ENCODE measurements around the gene ARIH2. TPM values are rescaled to one million over a fixed set of nuclear protein-coding genes. Genes with fewer than 3 reads are reported as not detected.

Gene ARIH2
- total and polyA plus RNA-seq, 2 experiments from 2014 or later = 78.1 to 116 TPM

DNA sequence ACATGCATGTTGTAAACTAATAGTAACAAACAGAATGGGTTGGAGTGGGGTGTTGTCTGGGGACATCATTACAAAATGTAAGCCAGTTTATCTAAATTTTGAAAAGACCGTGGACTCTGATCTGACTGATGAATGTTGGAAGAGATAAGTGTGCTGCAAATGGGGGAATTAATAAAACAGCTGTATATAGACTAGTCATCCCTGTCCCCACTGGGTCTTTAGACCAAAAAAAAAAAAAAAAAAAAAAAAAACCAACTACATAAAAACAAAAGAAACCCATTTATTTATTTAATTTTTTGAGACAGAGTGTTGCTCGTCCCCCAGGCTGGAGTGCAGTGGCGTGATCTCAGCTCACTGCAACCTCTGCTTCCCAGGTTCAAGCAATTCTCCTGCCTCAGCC is 20.0 kb downstream of the ARIH2 start:
- H3K4me3 ChIP-seq = no peak overlapping the region
- H3K27ac ChIP-seq = no peak overlapping the region
- peaks cover 2% of the 10 kb centered on the region for H3K36me3 ChIP-seq
- no peaks in the 10 kb centered on the region for H3K4me1 ChIP-seq (ENCODE audit: low read depth)
- TF ChIP-seq, protein P1, sequence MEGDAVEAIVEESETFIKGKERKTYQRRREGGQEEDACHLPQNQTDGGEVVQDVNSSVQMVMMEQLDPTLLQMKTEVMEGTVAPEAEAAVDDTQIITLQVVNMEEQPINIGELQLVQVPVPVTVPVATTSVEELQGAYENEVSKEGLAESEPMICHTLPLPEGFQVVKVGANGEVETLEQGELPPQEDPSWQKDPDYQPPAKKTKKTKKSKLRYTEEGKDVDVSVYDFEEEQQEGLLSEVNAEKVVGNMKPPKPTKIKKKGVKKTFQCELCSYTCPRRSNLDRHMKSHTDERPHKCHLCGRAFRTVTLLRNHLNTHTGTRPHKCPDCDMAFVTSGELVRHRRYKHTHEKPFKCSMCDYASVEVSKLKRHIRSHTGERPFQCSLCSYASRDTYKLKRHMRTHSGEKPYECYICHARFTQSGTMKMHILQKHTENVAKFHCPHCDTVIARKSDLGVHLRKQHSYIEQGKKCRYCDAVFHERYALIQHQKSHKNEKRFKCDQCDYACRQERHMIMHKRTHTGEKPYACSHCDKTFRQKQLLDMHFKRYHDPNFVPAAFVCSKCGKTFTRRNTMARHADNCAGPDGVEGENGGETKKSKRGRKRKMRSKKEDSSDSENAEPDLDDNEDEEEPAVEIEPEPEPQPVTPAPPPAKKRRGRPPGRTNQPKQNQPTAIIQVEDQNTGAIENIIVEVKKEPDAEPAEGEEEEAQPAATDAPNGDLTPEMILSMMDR (IDR thresholded peaks at IDR 0.05; ENCODE audit: low read depth, low read length) = no peak
- H3K27me3 ChIP-seq = no peaks in the 10 kb centered on the region
- H3K9me3 ChIP-seq (ENCODE audit: low read depth) = no peaks in the 10 kb centered on the region
- DNase-seq (ENCODE audit: low read depth in 1 of 2, low spot score in 1 of 2) = no peak

DNA sequence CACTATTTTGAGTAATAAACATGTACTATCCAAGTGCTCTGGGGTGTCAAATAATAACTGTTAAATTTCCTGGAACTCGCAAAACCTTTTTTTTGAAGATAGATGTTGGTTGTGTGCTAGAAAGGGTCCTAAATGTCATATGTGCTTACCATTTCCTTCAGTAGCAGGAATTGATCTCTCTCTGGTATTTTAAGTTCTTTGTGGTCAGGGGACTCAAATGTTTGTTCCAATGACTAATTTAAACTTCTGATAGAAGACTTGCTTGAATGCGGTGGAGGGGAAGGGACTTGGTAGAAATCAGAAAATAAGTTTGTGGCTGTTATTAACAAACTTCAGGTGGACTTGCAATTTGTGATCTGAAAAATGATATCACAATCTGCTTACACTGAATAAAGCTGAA is 26.8 kb downstream of the ARIH2 start:
- DNase-seq (ENCODE audit: low read depth in 1 of 2, low spot score in 1 of 2) = no peak
- H3K27me3 ChIP-seq = no peaks in the 10 kb centered on the region
- H3K9me3 ChIP-seq (ENCODE audit: low read depth) = no peaks in the 10 kb centered on the region
- no peak overlapping the region for H3K4me3 ChIP-seq
- peaks cover 22% of the 10 kb centered on the region for H3K4me1 ChIP-seq (ENCODE audit: low read depth)
- H3K27ac ChIP-seq = peak overlapping the region; percentile 83
- TF ChIP-seq, protein P1 (IDR thresholded peaks at IDR 0.05; ENCODE audit: low read depth, low read length) = no peak
- no peaks in the 10 kb centered on the region for H3K36me3 ChIP-seq

DNA sequence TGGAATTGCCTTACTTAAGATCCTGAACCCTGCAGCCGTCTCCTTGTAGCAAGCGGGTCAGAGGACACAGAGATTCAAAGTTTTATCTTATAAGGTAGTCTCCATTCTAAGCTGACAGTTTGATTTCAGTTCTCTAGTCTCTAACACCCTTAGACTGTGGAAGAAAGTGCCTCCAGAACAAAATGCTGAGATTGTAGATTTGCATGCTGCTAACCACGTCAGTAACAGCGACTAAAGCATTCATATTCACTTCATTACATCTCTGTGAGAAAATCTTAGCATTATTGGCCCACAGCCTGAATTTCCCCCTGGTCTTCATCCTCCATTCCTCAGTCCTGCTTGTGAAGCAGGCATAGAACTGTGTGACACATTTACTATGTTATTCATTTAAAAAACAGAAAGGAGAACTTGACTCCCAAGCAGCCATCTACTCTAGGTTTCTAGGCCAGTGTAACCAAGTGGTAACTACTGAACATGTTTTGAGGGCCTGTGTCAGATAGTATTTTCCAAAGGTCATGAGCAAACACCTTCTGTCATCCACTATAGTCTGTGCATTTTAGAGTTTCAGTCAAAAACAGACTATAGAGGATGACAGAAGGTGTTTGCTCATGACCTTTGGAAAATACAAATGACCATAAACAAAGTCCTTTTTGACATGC is 27.4 kb downstream of the ARIH2 start:
- TF ChIP-seq, protein P1 (IDR thresholded peaks at IDR 0.05; ENCODE audit: low read depth, low read length) = no peak
- Histone ChIP-seq H3K4me3 (no peak overlapping the region), H3K4me1 (ENCODE audit: low read depth) (peaks cover 22% of the 10 kb centered on the region), H3K9me3 (ENCODE audit: low read depth) (no peaks in the 10 kb centered on the region), H3K27ac (peak overlapping the region; percentile 83), H3K36me3 (no peaks in the 10 kb centered on the region), H3K27me3 (no peaks in the 10 kb centered on the region)
- no peak for DNase-seq (ENCODE audit: low read depth in 1 of 2, low spot score in 1 of 2)

DNA sequence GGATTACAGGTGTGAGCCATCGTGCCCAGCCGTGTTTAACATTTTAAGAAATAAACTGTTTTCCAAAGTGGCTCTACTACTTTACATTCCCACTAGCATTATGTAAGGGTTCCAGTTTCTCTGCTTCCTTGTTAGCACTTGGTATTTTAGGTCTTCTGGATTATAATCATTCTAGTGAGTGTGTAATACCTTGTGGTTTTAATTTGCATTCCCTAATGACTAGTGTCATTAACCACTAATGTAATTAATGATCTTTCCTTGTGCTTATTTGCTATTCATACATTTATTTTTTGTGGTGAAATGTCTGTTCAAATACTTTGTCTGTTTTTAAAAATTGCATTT is 30.7 kb downstream of the ARIH2 start:
- TF ChIP-seq, protein P1 (IDR thresholded peaks at IDR 0.05; ENCODE audit: low read depth, low read length) = no peak
- Histone ChIP-seq H3K9me3 (ENCODE audit: low read depth) (no peaks in the 10 kb centered on the region), H3K4me1 (ENCODE audit: low read depth) (peaks cover 22% of the 10 kb centered on the region), H3K27me3 (no peaks in the 10 kb centered on the region), H3K36me3 (no peaks in the 10 kb centered on the region), H3K4me3 (no peak overlapping the region), H3K27ac (peak overlapping the region; percentile 49)
- no peak for DNase-seq (ENCODE audit: low read depth in 1 of 2, low spot score in 1 of 2)

DNA sequence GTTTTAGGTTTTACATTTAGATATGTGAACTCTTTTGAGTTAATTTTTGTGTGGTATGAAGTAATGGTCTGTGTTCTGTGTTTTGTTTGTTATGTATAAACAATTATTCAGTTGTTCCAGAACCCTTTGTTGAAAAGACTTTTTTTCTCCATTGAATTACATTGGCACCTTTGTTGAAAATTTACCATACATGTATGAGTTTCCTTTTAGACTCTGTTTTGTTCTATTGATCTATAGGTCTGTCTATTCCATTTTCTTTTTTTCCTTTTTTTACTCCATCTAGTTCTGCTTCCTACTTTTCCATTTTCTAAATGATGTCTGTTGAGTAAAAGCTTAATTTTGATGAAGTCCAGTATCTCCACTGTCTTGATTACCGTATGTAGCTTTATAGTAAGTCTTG is 31.4 kb downstream of the ARIH2 start:
- H3K9me3 ChIP-seq (ENCODE audit: low read depth) = no peaks in the 10 kb centered on the region
- no peak overlapping the region for H3K4me3 ChIP-seq
- TF ChIP-seq, protein P1 (IDR thresholded peaks at IDR 0.05; ENCODE audit: low read depth, low read length) = no peak
- DNase-seq (ENCODE audit: low read depth in 1 of 2, low spot score in 1 of 2) = no peak
- no peaks in the 10 kb centered on the region for H3K36me3 ChIP-seq
- peaks cover 19% of the 10 kb centered on the region for H3K4me1 ChIP-seq (ENCODE audit: low read depth)
- H3K27ac ChIP-seq = no peak overlapping the region
- no peaks in the 10 kb centered on the region for H3K27me3 ChIP-seq
